ENCODE measurements around the gene B3GNT9.

DNA sequence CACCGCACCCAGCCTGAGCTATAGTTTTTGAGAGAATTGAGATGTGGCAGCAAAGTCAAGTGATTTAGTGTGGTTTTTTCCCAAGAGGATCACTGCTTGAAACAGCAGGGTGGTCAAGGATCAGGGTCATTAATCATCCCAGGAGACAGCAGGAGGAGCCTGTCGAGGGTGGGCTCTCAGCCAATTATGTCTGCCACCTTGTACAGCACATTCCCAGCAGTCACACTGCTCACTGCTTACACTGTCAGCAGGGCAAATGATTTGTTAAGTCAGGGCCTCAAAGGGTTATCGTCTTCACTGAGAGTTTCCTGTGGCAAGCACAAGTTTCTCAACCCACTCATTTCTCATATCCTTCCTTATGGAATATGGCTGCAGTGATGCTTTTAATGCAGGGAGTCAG lies 13.2 kb downstream of the B3GNT9 start:
- TF ChIP-seq EZH2 (IDR thresholded peaks at IDR 0.05; ENCODE audit: insufficient read depth, poor library complexity, severe bottlenecking) (no peak), EZH2phosphoT487 (IDR thresholded peaks at IDR 0.05; ENCODE audit: insufficient read depth, low read depth) (no peak)
